SK-N-SH treated with all-trans-retinoic acid at 6 μM for 48 hours (cell line): ENCODE measurements around the gene MARK3.

ENCODE experiments used
- ATAC-seq: fragments of 200-7000 bp; cut with Tn5 transposase; 3 replicates; pipeline ENCODE4 v1.9.1; 2020; ENCODE audit warnings: mild to moderate bottlenecking, moderate library complexity
- ARNTL ChIP-seq: fragments of 450-650 bp; formaldehyde crosslinking; IDR thresholded peaks from 2 replicates; pipeline ENCODE4 v1.5.0; 2020; ENCODE audit warnings: low read depth, mild to moderate bottlenecking, moderate library complexity, borderline replicate concordance
- BACH2 ChIP-seq: fragments of 250-450 bp; sonication (Bioruptor Pico); IDR thresholded peaks from 2 replicates; pipeline ENCODE4 v1.9.0; 2021; ENCODE audit warnings: mild to moderate bottlenecking, borderline replicate concordance
- CREB5 ChIP-seq: fragments of 250-450 bp; sonication (Bioruptor Pico); IDR thresholded peaks from 2 replicates; pipeline ENCODE4 v1.5.1; 2020; ENCODE audit warnings: low read depth, mild to moderate bottlenecking, moderate library complexity
- CSDC2 ChIP-seq: fragments of 250-450 bp; sonication (Bioruptor Pico); IDR thresholded peaks from 2 replicates; pipeline ENCODE4 v1.5.0; 2020; ENCODE audit warnings: mild to moderate bottlenecking, moderate library complexity
- GLIS3 ChIP-seq: fragments of 250-450 bp; sonication (Bioruptor Pico); IDR thresholded peaks from 2 replicates; pipeline ENCODE4 v1.5.0; 2020; ENCODE audit warnings: mild to moderate bottlenecking, moderate library complexity
- ISL1 ChIP-seq: fragments of 250-450 bp; sonication (Bioruptor Pico); IDR thresholded peaks from 2 replicates; pipeline ENCODE4 v2.1.2; 2022; ENCODE audit warnings: mild to moderate bottlenecking, moderate library complexity
- OSR1 ChIP-seq: fragments of 250-450 bp; sonication (Bioruptor Pico); IDR thresholded peaks from 2 replicates; pipeline ENCODE4 v1.8.0; 2022; ENCODE audit warnings: moderate library complexity, mild to moderate bottlenecking, inconsistent platforms
- PPARA ChIP-seq: fragments of 250-450 bp; sonication (Bioruptor Pico); IDR thresholded peaks from 2 replicates; pipeline ENCODE4 v1.5.0; 2020; ENCODE audit warnings: mild to moderate bottlenecking, borderline replicate concordance
- RARB ChIP-seq: fragments of 250-450 bp; sonication (Bioruptor Pico); IDR thresholded peaks from 2 replicates; pipeline ENCODE4 v1.8.0; 2021; ENCODE audit warnings: mild to moderate bottlenecking, moderate library complexity
- TOX ChIP-seq: fragments of 250-450 bp; sonication (Bioruptor Pico); IDR thresholded peaks from 2 replicates; pipeline ENCODE4 v1.8.0; 2021; ENCODE audit warnings: mild to moderate bottlenecking, moderate library complexity, borderline replicate concordance
- ZC3H10 ChIP-seq: fragments of 250-450 bp; sonication (Bioruptor Pico); IDR thresholded peaks from 2 replicates; pipeline ENCODE4 v1.5.1; 2021; ENCODE audit warnings: mild to moderate bottlenecking, moderate library complexity
- ZFP3 ChIP-seq: fragments of 250-450 bp; sonication (Bioruptor Pico); IDR thresholded peaks from 2 replicates; pipeline ENCODE4 v1.5.0; 2020; ENCODE audit warnings: mild to moderate bottlenecking, moderate library complexity
- ZNF565 ChIP-seq: fragments of 450-650 bp; formaldehyde crosslinking; conservative IDR thresholded peaks from 2 replicates; pipeline ENCODE4 v1.5.0; 2020; ENCODE audit warnings: low read depth, mild to moderate bottlenecking, moderate library complexity
- ZNF8 ChIP-seq: fragments of 450-650 bp; formaldehyde crosslinking; IDR thresholded peaks from 2 replicates; pipeline ENCODE4 v1.5.0; 2020; ENCODE audit warnings: mild to moderate bottlenecking, moderate library complexity
- TF ChIP-seq, protein P1 (sequence below): fragments of 250-450 bp; sonication (Bioruptor Pico); IDR thresholded peaks from 2 replicates; pipeline ENCODE4 v1.8.0; 2021; ENCODE audit warnings: low read depth, mild to moderate bottlenecking, moderate library complexity, borderline replicate concordance
- TF ChIP-seq, protein P2 (sequence below): fragments of 250-450 bp; sonication (Bioruptor Pico); IDR thresholded peaks from 2 replicates; pipeline ENCODE4 v1.5.0; 2020; ENCODE audit warnings: mild to moderate bottlenecking, moderate library complexity
- TF ChIP-seq, protein P3 (sequence below): fragments of 250-450 bp; sonication (Bioruptor Pico); IDR thresholded peaks from 2 replicates; pipeline ENCODE4 v1.5.1; 2021; ENCODE audit warnings: mild to moderate bottlenecking, moderate library complexity

The MARK3 gene

GRCh38 chr14:103483600-103483999 is 98.4 kb downstream of the MARK3 start (continued):
- TF ChIP-seq CREB5 (CRISPR knock-in tag) (no peak), ARNTL (CRISPR knock-in tag) (no peak), OSR1 (CRISPR knock-in tag) (no peak)
- TF ChIP-seq, protein P1, sequence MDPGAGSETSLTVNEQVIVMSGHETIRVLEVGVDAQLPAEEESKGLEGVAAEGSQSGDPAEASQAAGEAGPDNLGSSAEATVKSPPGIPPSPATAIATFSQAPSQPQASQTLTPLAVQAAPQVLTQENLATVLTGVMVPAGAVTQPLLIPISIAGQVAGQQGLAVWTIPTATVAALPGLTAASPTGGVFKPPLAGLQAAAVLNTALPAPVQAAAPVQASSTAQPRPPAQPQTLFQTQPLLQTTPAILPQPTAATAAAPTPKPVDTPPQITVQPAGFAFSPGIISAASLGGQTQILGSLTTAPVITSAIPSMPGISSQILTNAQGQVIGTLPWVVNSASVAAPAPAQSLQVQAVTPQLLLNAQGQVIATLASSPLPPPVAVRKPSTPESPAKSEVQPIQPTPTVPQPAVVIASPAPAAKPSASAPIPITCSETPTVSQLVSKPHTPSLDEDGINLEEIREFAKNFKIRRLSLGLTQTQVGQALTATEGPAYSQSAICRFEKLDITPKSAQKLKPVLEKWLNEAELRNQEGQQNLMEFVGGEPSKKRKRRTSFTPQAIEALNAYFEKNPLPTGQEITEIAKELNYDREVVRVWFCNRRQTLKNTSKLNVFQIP = no peak

GRCh38 chr14:103485504-103485903 is 100.3 kb downstream of the MARK3 start:
- no peak for ATAC-seq
- TF ChIP-seq ZC3H10 (CRISPR knock-in tag) (no peak), TOX (CRISPR knock-in tag) (no peak), ZFP3 (CRISPR knock-in tag) (no peak), ARNTL (CRISPR knock-in tag) (no peak), CREB5 (CRISPR knock-in tag) (no peak), PPARA (CRISPR knock-in tag) (no peak), CSDC2 (CRISPR knock-in tag) (no peak), ZNF8 (no peak), ZNF565 (CRISPR knock-in tag) (no peak), ISL1 (no peak)
- TF ChIP-seq, protein P1 = no peak
- TF ChIP-seq, protein P2, sequence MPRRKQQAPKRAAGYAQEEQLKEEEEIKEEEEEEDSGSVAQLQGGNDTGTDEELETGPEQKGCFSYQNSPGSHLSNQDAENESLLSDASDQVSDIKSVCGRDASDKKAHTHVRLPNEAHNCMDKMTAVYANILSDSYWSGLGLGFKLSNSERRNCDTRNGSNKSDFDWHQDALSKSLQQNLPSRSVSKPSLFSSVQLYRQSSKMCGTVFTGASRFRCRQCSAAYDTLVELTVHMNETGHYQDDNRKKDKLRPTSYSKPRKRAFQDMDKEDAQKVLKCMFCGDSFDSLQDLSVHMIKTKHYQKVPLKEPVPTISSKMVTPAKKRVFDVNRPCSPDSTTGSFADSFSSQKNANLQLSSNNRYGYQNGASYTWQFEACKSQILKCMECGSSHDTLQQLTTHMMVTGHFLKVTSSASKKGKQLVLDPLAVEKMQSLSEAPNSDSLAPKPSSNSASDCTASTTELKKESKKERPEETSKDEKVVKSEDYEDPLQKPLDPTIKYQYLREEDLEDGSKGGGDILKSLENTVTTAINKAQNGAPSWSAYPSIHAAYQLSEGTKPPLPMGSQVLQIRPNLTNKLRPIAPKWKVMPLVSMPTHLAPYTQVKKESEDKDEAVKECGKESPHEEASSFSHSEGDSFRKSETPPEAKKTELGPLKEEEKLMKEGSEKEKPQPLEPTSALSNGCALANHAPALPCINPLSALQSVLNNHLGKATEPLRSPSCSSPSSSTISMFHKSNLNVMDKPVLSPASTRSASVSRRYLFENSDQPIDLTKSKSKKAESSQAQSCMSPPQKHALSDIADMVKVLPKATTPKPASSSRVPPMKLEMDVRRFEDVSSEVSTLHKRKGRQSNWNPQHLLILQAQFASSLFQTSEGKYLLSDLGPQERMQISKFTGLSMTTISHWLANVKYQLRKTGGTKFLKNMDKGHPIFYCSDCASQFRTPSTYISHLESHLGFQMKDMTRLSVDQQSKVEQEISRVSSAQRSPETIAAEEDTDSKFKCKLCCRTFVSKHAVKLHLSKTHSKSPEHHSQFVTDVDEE (CRISPR knock-in tag) = no peak

GRCh38 chr14:103488071-103488470 is 102.9 kb downstream of the MARK3 start:
- TF ChIP-seq PPARA (CRISPR knock-in tag) (no peak), ISL1 (no peak), GLIS3 (CRISPR knock-in tag) (no peak), CREB5 (CRISPR knock-in tag) (no peak), TOX (CRISPR knock-in tag) (no peak), RARB (CRISPR knock-in tag) (no peak), ZNF8 (no peak), CSDC2 (CRISPR knock-in tag) (no peak), BACH2 (CRISPR knock-in tag) (no peak), OSR1 (CRISPR knock-in tag) (no peak), ZC3H10 (CRISPR knock-in tag) (no peak)
- TF ChIP-seq, protein P1 = no peak
- TF ChIP-seq, protein P3, sequence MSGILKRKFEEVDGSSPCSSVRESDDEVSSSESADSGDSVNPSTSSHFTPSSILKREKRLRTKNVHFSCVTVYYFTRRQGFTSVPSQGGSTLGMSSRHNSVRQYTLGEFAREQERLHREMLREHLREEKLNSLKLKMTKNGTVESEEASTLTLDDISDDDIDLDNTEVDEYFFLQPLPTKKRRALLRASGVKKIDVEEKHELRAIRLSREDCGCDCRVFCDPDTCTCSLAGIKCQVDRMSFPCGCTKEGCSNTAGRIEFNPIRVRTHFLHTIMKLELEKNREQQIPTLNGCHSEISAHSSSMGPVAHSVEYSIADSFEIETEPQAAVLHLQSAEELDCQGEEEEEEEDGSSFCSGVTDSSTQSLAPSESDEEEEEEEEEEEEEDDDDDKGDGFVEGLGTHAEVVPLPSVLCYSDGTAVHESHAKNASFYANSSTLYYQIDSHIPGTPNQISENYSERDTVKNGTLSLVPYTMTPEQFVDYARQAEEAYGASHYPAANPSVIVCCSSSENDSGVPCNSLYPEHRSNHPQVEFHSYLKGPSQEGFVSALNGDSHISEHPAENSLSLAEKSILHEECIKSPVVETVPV (CRISPR knock-in tag) = no peak
- ATAC-seq = no peak
